Measurements from ENCODE around the gene LRRC27.
"Not testable (repeated sequence)": the region's sequence is repeated elsewhere in the genome, so short reads cannot be mapped to it uniquely, and the experiment has no call there.

The LRRC27 gene

GRCh38 chr10:132316133-132316532, 15.9 kb upstream of the LRRC27 start:
- DNase-seq, result no peak

GRCh38 chr10:132317477-132317876, 14.5 kb upstream of the LRRC27 start:
- DNase-seq, result not testable (repeated sequence)

GRCh38 chr10:132319853-132320653, 11.9 kb upstream of the LRRC27 start:
- DNase-seq, result no peak

GRCh38 chr10:132320654-132321469, 11.1 kb upstream of the LRRC27 start:
- DNase-seq, result no peak

- DNase-seq, result no peak
Observed at GRCh38 chr10:132321726-132322125, 10.3 kb upstream of the LRRC27 start.

GRCh38 chr10:132322586-132323048, 9.4 kb upstream of the LRRC27 start:
- no peak for DNase-seq

- DNase-seq, result no peak
Observed at GRCh38 chr10:132324186-132324585, 7.8 kb upstream of the LRRC27 start.

- no peak for DNase-seq
Observed at GRCh38 chr10:132326344-132326889, 5.6 kb upstream of the LRRC27 start.

GRCh38 chr10:132326925-132327324, 5.1 kb upstream of the LRRC27 start:
- no peak for DNase-seq

- DNase-seq, result no peak
Observed at GRCh38 chr10:132328106-132328505, 3.9 kb upstream of the LRRC27 start.

- no peak for DNase-seq
Observed at GRCh38 chr10:132328738-132329137, 3.3 kb upstream of the LRRC27 start.

- DNase-seq, result no peak
Observed at GRCh38 chr10:132329565-132330485, 2.2 kb upstream of the LRRC27 start.

GRCh38 chr10:132330486-132330833, 1.5 kb upstream of the LRRC27 start:
- no peak for DNase-seq

- DNase-seq, result peak; percentile 1
Observed at GRCh38 chr10:132332433-132332754, 401 bp downstream of the LRRC27 start.

GRCh38 chr10:132333386-132333785, 1.4 kb downstream of the LRRC27 start:
- DNase-seq, result no peak

GRCh38 chr10:132334631-132335188, 2.7 kb downstream of the LRRC27 start:
- no peak for DNase-seq

- no peak for DNase-seq
Observed at GRCh38 chr10:132335189-132336063, 3.4 kb downstream of the LRRC27 start.

- DNase-seq, result no peak
Observed at GRCh38 chr10:132336064-132336746, 4.2 kb downstream of the LRRC27 start.

- DNase-seq, result no peak
Observed at GRCh38 chr10:132336919-132337407, 5.0 kb downstream of the LRRC27 start.

GRCh38 chr10:132337854-132338253, 5.9 kb downstream of the LRRC27 start:
- not testable (repeated sequence) for DNase-seq

GRCh38 chr10:132338876-132339275, 6.9 kb downstream of the LRRC27 start:
- no peak for DNase-seq
